ENCODE results near the gene RAB6D.
"Not testable (repeated sequence)": the region's sequence is repeated elsewhere in the genome, so short reads cannot be mapped to it uniquely, and the experiment has no call there.

The RAB6D gene

GRCh38 chr2:131363703-131364186 lies at the start of gene RAB6D:
RAB6D (minus strand) TSS chr2:131364168; CDS start chr2:131363720, 448 bp downstream.
- not testable (repeated sequence) for H3K27ac Mint-ChIP-seq; H3K9me3 Mint-ChIP-seq; DNase-seq (ENCODE audit: low spot score in 2 of 2); ATAC-seq (ENCODE audit: low read depth); H3K4me1 Mint-ChIP-seq; H3K36me3 Mint-ChIP-seq
- H3K27me3 Mint-ChIP-seq, result peaks cover 19% of the 10 kb centered on the region
- peak within 1 kb of the TSS; percentile 37 for H3K4me3 Mint-ChIP-seq

- peaks cover 3% of the 10 kb centered on the region for H3K4me1 Mint-ChIP-seq
- no peak overlapping the region for H3K4me3 Mint-ChIP-seq
- no peak overlapping the region for H3K27ac Mint-ChIP-seq
- ATAC-seq (ENCODE audit: low read depth), result peak; percentile 38
- no peaks in the 10 kb centered on the region for H3K36me3 Mint-ChIP-seq
- DNase-seq (ENCODE audit: low spot score in 2 of 2), result peak in 1 of 2 donors; percentile 40
- H3K9me3 Mint-ChIP-seq, result no peaks in the 10 kb centered on the region
- H3K27me3 Mint-ChIP-seq, result peaks cover 17% of the 10 kb centered on the region
Observed at GRCh38 chr2:131413148-131413747, 49.3 kb upstream of the RAB6D start.

- Mint-ChIP-seq H3K4me1 (peaks cover 3% of the 10 kb centered on the region), H3K36me3 (no peaks in the 10 kb centered on the region), H3K4me3 (no peak overlapping the region), H3K27me3 (peaks cover 16% of the 10 kb centered on the region), H3K9me3 (no peaks in the 10 kb centered on the region), H3K27ac (no peak overlapping the region)
- DNase-seq (ENCODE audit: low spot score in 2 of 2), result no peak
- ATAC-seq (ENCODE audit: low read depth), result no peak
Observed at GRCh38 chr2:131410173-131410572, 46.2 kb upstream of the RAB6D start.

GRCh38 chr2:131408778-131409177 lies 44.8 kb upstream of the RAB6D start:
- ATAC-seq (ENCODE audit: low read depth), result no peak
- DNase-seq (ENCODE audit: low spot score in 2 of 2), result no peak
- H3K36me3 Mint-ChIP-seq, result no peaks in the 10 kb centered on the region
- H3K27ac Mint-ChIP-seq, result no peak overlapping the region
- no peak overlapping the region for H3K4me3 Mint-ChIP-seq
- H3K9me3 Mint-ChIP-seq, result no peaks in the 10 kb centered on the region
- H3K27me3 Mint-ChIP-seq, result peaks cover 16% of the 10 kb centered on the region
- H3K4me1 Mint-ChIP-seq, result peaks cover 3% of the 10 kb centered on the region

- H3K36me3 Mint-ChIP-seq, result no peaks in the 10 kb centered on the region
Observed at GRCh38 chr2:131408207-131408606, 44.2 kb upstream of the RAB6D start.

GRCh38 chr2:131404753-131405152 lies 40.8 kb upstream of the RAB6D start:
- H3K4me3 Mint-ChIP-seq, result no peak overlapping the region
- H3K27ac Mint-ChIP-seq, result no peak overlapping the region
- no peak for ATAC-seq (ENCODE audit: low read depth)
- H3K4me1 Mint-ChIP-seq, result no peaks in the 10 kb centered on the region
- no peak for DNase-seq (ENCODE audit: low spot score in 2 of 2)
- H3K36me3 Mint-ChIP-seq, result no peaks in the 10 kb centered on the region
- peaks cover 10% of the 10 kb centered on the region for H3K27me3 Mint-ChIP-seq
- H3K9me3 Mint-ChIP-seq, result no peaks in the 10 kb centered on the region

More at GRCh38 chr2:131408207-131408606, 44.2 kb upstream of the RAB6D start:
- DNase-seq (ENCODE audit: low spot score in 2 of 2) (no peak), ATAC-seq (ENCODE audit: low read depth) (no peak)
- Mint-ChIP-seq H3K4me3 (no peak overlapping the region), H3K27me3 (peaks cover 16% of the 10 kb centered on the region), H3K9me3 (no peaks in the 10 kb centered on the region), H3K27ac (no peak overlapping the region), H3K4me1 (peaks cover 2% of the 10 kb centered on the region)

GRCh38 chr2:131402320-131403039 lies 38.5 kb upstream of the RAB6D start:
- no peak for DNase-seq (ENCODE audit: low spot score in 2 of 2)
- Mint-ChIP-seq H3K27me3 (peaks cover 2% of the 10 kb centered on the region), H3K27ac (no peak overlapping the region), H3K4me3 (no peak overlapping the region), H3K9me3 (no peaks in the 10 kb centered on the region), H3K36me3 (no peaks in the 10 kb centered on the region), H3K4me1 (no peaks in the 10 kb centered on the region)
- ATAC-seq (ENCODE audit: low read depth), result no peak

- H3K4me3 Mint-ChIP-seq, result no peak overlapping the region
- H3K27ac Mint-ChIP-seq, result no peak overlapping the region
- peaks cover 2% of the 10 kb centered on the region for H3K27me3 Mint-ChIP-seq
- H3K9me3 Mint-ChIP-seq, result no peaks in the 10 kb centered on the region
- DNase-seq (ENCODE audit: low spot score in 2 of 2) (no peak), ATAC-seq (ENCODE audit: low read depth) (no peak)
- H3K4me1 Mint-ChIP-seq, result no peaks in the 10 kb centered on the region
- no peaks in the 10 kb centered on the region for H3K36me3 Mint-ChIP-seq
Observed at GRCh38 chr2:131400849-131401248, 36.9 kb upstream of the RAB6D start.

- H3K27me3 Mint-ChIP-seq; H3K27ac Mint-ChIP-seq; DNase-seq (ENCODE audit: low spot score in 2 of 2); ATAC-seq (ENCODE audit: low read depth); H3K4me3 Mint-ChIP-seq; H3K36me3 Mint-ChIP-seq; H3K9me3 Mint-ChIP-seq; H3K4me1 Mint-ChIP-seq: not testable (repeated sequence)
Observed at GRCh38 chr2:131400441-131400840, 36.5 kb upstream of the RAB6D start.

- DNase-seq (ENCODE audit: low spot score in 2 of 2); H3K4me3 Mint-ChIP-seq; H3K27me3 Mint-ChIP-seq; H3K4me1 Mint-ChIP-seq; H3K27ac Mint-ChIP-seq; H3K36me3 Mint-ChIP-seq; H3K9me3 Mint-ChIP-seq; ATAC-seq (ENCODE audit: low read depth): not testable (repeated sequence)
Observed at GRCh38 chr2:131396209-131396608, 32.2 kb upstream of the RAB6D start.

GRCh38 chr2:131395024-131395645 lies 31.2 kb upstream of the RAB6D start:
- not testable (repeated sequence) for H3K4me3 Mint-ChIP-seq

GRCh38 chr2:131394147-131394931 lies 30.4 kb upstream of the RAB6D start:
- Mint-ChIP-seq H3K4me1 (no peaks in the 10 kb centered on the region), H3K27me3 (peaks cover 4% of the 10 kb centered on the region), H3K36me3 (no peaks in the 10 kb centered on the region), H3K4me3 (no peak overlapping the region), H3K9me3 (no peaks in the 10 kb centered on the region), H3K27ac (no peak overlapping the region)
- no peak for DNase-seq (ENCODE audit: low spot score in 2 of 2)
- ATAC-seq (ENCODE audit: low read depth), result no peak

More at GRCh38 chr2:131395024-131395645, 31.2 kb upstream of the RAB6D start:
- not testable (repeated sequence) for DNase-seq (ENCODE audit: low spot score in 2 of 2); H3K9me3 Mint-ChIP-seq; H3K27me3 Mint-ChIP-seq; ATAC-seq (ENCODE audit: low read depth); H3K36me3 Mint-ChIP-seq; H3K27ac Mint-ChIP-seq; H3K4me1 Mint-ChIP-seq

- H3K4me3 Mint-ChIP-seq; H3K27ac Mint-ChIP-seq; H3K36me3 Mint-ChIP-seq; H3K27me3 Mint-ChIP-seq; H3K4me1 Mint-ChIP-seq; ATAC-seq (ENCODE audit: low read depth); H3K9me3 Mint-ChIP-seq; DNase-seq (ENCODE audit: low spot score in 2 of 2): not testable (repeated sequence)
Observed at GRCh38 chr2:131391953-131392352, 28.0 kb upstream of the RAB6D start.

GRCh38 chr2:131391471-131391870 lies 27.5 kb upstream of the RAB6D start:
- not testable (repeated sequence) for H3K36me3 Mint-ChIP-seq; H3K27ac Mint-ChIP-seq; H3K9me3 Mint-ChIP-seq; H3K4me1 Mint-ChIP-seq; DNase-seq (ENCODE audit: low spot score in 2 of 2); ATAC-seq (ENCODE audit: low read depth); H3K4me3 Mint-ChIP-seq; H3K27me3 Mint-ChIP-seq

Data from memory B cell (primary cell).